HEK293 (cell line): ENCODE measurements around the gene EVI5L.
A peak's percentile ranks its signal among the peaks of the same experiment; 100 is the strongest.
"Not testable (repeated sequence)": the region's sequence is repeated elsewhere in the genome, so short reads cannot be mapped to it uniquely, and the experiment has no call there.

ENCODE experiments used
- CTCF ChIA-PET: fragments of 350-600 bp; formaldehyde crosslinking; extraction: SDS; loops from one replicate; lab custom pipeline; 2021; ENCODE audit warnings: antibody characterized with exemption; lab: Yijun Ruan, JAX
- POLR2A ChIA-PET: fragments of 300-600 bp; formaldehyde crosslinking; extraction: SDS; loops from one replicate; lab custom pipeline; 2020; ENCODE audit warnings: antibody characterized with exemption, inconsistent platforms; lab: Yijun Ruan, JAX
- H3K27ac ChIP-seq: fragments of 200-500 bp; sonication (Bioruptor generic); 2 replicates; pipeline ENCODE4 v1.5.1; 2014; ENCODE audit warnings: low read depth, low read length, control low read depth, inconsistent platforms; ENCODE audit errors: extremely low read depth
- H3K36me3 ChIP-seq, 2 experiments: fragments of 200-500 bp in 1 of 2; sonication (Bioruptor generic) in 1 of 2; 1 replicate in 1 of 2; 2 replicates in 1 of 2; pipeline ENCODE4 v1.5.1; 2014 to 2017; ENCODE audit warnings: inconsistent platforms in 2 of 2, low read length in 2 of 2; ENCODE audit not compliant: control insufficient read depth in 2 of 2, insufficient read depth in 1 of 2
- H3K4me1 ChIP-seq: fragments of 200-500 bp; sonication (Bioruptor generic); 2 replicates; pipeline ENCODE4 v1.5.1; 2014; ENCODE audit warnings: mild to moderate bottlenecking, low read length, inconsistent platforms; ENCODE audit not compliant: control insufficient read depth, insufficient read depth
- H3K4me3 ChIP-seq: 2 replicates; pipeline ENCODE4 v1.5.1; 2011; ENCODE audit warnings: low read depth, mild to moderate bottlenecking, control low read depth, low read length, moderate library complexity
- H3K9me3 ChIP-seq: fragments of 200-500 bp; sonication (Bioruptor generic); 2 replicates; pipeline ENCODE4 v1.5.1; 2014; ENCODE audit warnings: low read depth, low read length, inconsistent platforms; ENCODE audit not compliant: control insufficient read depth, insufficient read depth
- KLF1 ChIP-seq: fragments of 450-650 bp; formaldehyde crosslinking; IDR thresholded peaks from 2 replicates; pipeline ENCODE4 v1.5.1; 2016; ENCODE audit warnings: missing biosample characterization, missing genetic modification characterization
- SP7 ChIP-seq: fragments of 450-650 bp; formaldehyde crosslinking; IDR thresholded peaks from 2 replicates; pipeline ENCODE4 v1.5.1; 2016; ENCODE audit warnings: missing biosample characterization, missing genetic modification characterization
- YY2 ChIP-seq: fragments of 450-650 bp; formaldehyde crosslinking; IDR thresholded peaks from 2 replicates; pipeline ENCODE4 v1.5.1; 2016; ENCODE audit warnings: missing biosample characterization, missing genetic modification characterization
- ZBTB44 ChIP-seq: fragments of 450-650 bp; IDR thresholded peaks from 2 replicates; pipeline ENCODE4 v1.5.1; 2018; ENCODE audit warnings: missing biosample characterization, mild to moderate bottlenecking, missing genetic modification characterization
- ZBTB6 ChIP-seq: fragments of 450-650 bp; formaldehyde crosslinking; IDR thresholded peaks from 2 replicates; pipeline ENCODE4 v1.5.1; 2017; ENCODE audit warnings: missing biosample characterization, missing genetic modification characterization
- ZBTB7A ChIP-seq: fragments of 450-650 bp; formaldehyde crosslinking; IDR thresholded peaks from 2 replicates; pipeline ENCODE4 v1.5.1; 2016; ENCODE audit warnings: low read depth, missing biosample characterization, missing genetic modification characterization
- ZNF132 ChIP-seq: fragments of 450-650 bp; formaldehyde crosslinking; IDR thresholded peaks from 2 replicates; pipeline ENCODE4 v1.5.1; 2017; ENCODE audit warnings: missing biosample characterization, missing genetic modification characterization, borderline replicate concordance
- ZNF133 ChIP-seq: fragments of 450-650 bp; formaldehyde crosslinking; IDR thresholded peaks from 2 replicates; pipeline ENCODE4 v1.5.1; 2016; ENCODE audit warnings: missing biosample characterization, missing genetic modification characterization
- ZNF146 ChIP-seq: fragments of 450-650 bp; formaldehyde crosslinking; IDR thresholded peaks from 2 replicates; pipeline ENCODE4 v1.5.1; 2016; ENCODE audit warnings: missing biosample characterization, missing genetic modification characterization
- ZNF155 ChIP-seq: fragments of 450-650 bp; formaldehyde crosslinking; IDR thresholded peaks from 2 replicates; pipeline ENCODE4 v1.5.1; 2016; ENCODE audit warnings: missing biosample characterization, missing genetic modification characterization
- ZNF157 ChIP-seq: fragments of 450-650 bp; formaldehyde crosslinking; IDR thresholded peaks from 2 replicates; pipeline ENCODE4 v1.5.1; 2016; ENCODE audit warnings: missing biosample characterization, missing genetic modification characterization
- ZNF223 ChIP-seq: fragments of 450-650 bp; formaldehyde crosslinking; IDR thresholded peaks from 2 replicates; pipeline ENCODE4 v1.5.1; 2016; ENCODE audit warnings: missing biosample characterization, missing genetic modification characterization
- ZNF23 ChIP-seq: fragments of 450-650 bp; formaldehyde crosslinking; IDR thresholded peaks from 2 replicates; pipeline ENCODE4 v1.5.1; 2016; ENCODE audit warnings: missing biosample characterization, missing genetic modification characterization, borderline replicate concordance
- ZNF280D ChIP-seq: fragments of 450-650 bp; formaldehyde crosslinking; IDR thresholded peaks from 2 replicates; pipeline ENCODE4 v1.5.1; 2016; ENCODE audit warnings: missing biosample characterization, missing genetic modification characterization
- ZNF311 ChIP-seq: fragments of 450-650 bp; formaldehyde crosslinking; IDR thresholded peaks from 2 replicates; pipeline ENCODE4 v1.5.1; 2017; ENCODE audit warnings: missing biosample characterization, missing genetic modification characterization, borderline replicate concordance
- ZNF404 ChIP-seq: fragments of 450-650 bp; formaldehyde crosslinking; IDR thresholded peaks from 2 replicates; pipeline ENCODE4 v1.5.1; 2017; ENCODE audit warnings: missing biosample characterization, missing genetic modification characterization
- ZNF426 ChIP-seq: fragments of 450-650 bp; formaldehyde crosslinking; IDR thresholded peaks from 2 replicates; pipeline ENCODE4 v1.5.1; 2017; ENCODE audit warnings: missing biosample characterization, missing genetic modification characterization, mild to moderate bottlenecking, inconsistent platforms, moderate library complexity
- ZNF624 ChIP-seq: fragments of 450-650 bp; formaldehyde crosslinking; IDR thresholded peaks from 2 replicates; pipeline ENCODE4 v1.5.1; 2017; ENCODE audit warnings: missing biosample characterization, missing genetic modification characterization
- ZNF660 ChIP-seq: fragments of 450-650 bp; IDR thresholded peaks from 2 replicates; pipeline ENCODE4 v1.5.1; 2018; ENCODE audit warnings: missing biosample characterization, mild to moderate bottlenecking, missing genetic modification characterization
- ZSCAN4 ChIP-seq: fragments of 450-650 bp; formaldehyde crosslinking; IDR thresholded peaks from 2 replicates; pipeline ENCODE4 v1.5.1; 2017; ENCODE audit warnings: missing biosample characterization, missing genetic modification characterization

The EVI5L gene

GRCh38 chr19:7815325-7815724 lies 14.7 kb upstream of the EVI5L start:
- POLR2A ChIA-PET: no interaction called here
- TF ChIP-seq ZBTB7A (tag by site-specific recombination): no peak
- TF ChIP-seq ZNF404 (tag by site-specific recombination): no peak
- no peak; the same call in 1 of the 2 replicates for TF ChIP-seq KLF1
- TF ChIP-seq SP7 (tag by site-specific recombination): no peak
- no peak for TF ChIP-seq ZSCAN4 (tag by site-specific recombination)
- no peak for TF ChIP-seq ZNF223 (tag by site-specific recombination)
- no peak for TF ChIP-seq ZNF133 (tag by site-specific recombination)
- no peak for TF ChIP-seq ZNF660
- TF ChIP-seq YY2 (tag by site-specific recombination): no peak
- TF ChIP-seq ZNF311 (tag by site-specific recombination): no peak
- TF ChIP-seq ZNF155: no peak
- TF ChIP-seq ZNF23 (tag by site-specific recombination): no peak
- no peak for TF ChIP-seq ZNF157 (tag by site-specific recombination)
- no peak for TF ChIP-seq ZNF132 (tag by site-specific recombination)
- no peak for TF ChIP-seq ZBTB44 (tag by site-specific recombination)
- TF ChIP-seq ZNF624: no peak
- no peak for TF ChIP-seq ZBTB6 (tag by site-specific recombination)
- TF ChIP-seq ZNF426 (tag by site-specific recombination): no peak
- CTCF ChIA-PET: no interaction called here

GRCh38 chr19:7816040-7816439 lies 14.0 kb upstream of the EVI5L start:
- CTCF ChIA-PET: interaction anchor here (1.2 kb wide), 1 partner anchor 16 kb away, joined by 4 read pairs; no protein-coding TSS in a partner anchor
- 0 out of 2 replicates have a peak, but pooled peaks have one; percentile 61 for TF ChIP-seq ZNF280D (tag by site-specific recombination)
- TF ChIP-seq ZNF146 (tag by site-specific recombination): peak; percentile 95
- H3K9me3 ChIP-seq, H3K4me3 ChIP-seq, H3K27ac ChIP-seq, H3K4me1 ChIP-seq, H3K36me3 ChIP-seq, POLR2A ChIA-PET: not testable (repeated sequence)

More at GRCh38 chr19:7815325-7815724, 14.7 kb upstream of the EVI5L start:
- H3K27ac ChIP-seq: no peak overlapping the region
- no peaks in the 10 kb centered on the region for H3K4me1 ChIP-seq
- no peak overlapping the region for H3K4me3 ChIP-seq
- H3K9me3 ChIP-seq: no peaks in the 10 kb centered on the region
- no peaks in the 10 kb centered on the region for H3K36me3 ChIP-seq
